ENCODE measurements around the gene LPP. TPM values are rescaled to one million over a fixed set of nuclear protein-coding genes. Genes with fewer than 3 reads are reported as not detected.

Gene LPP
- total and polyA plus RNA-seq, 8 donors: 8.0 to 885 (median 305) TPM

DNA sequence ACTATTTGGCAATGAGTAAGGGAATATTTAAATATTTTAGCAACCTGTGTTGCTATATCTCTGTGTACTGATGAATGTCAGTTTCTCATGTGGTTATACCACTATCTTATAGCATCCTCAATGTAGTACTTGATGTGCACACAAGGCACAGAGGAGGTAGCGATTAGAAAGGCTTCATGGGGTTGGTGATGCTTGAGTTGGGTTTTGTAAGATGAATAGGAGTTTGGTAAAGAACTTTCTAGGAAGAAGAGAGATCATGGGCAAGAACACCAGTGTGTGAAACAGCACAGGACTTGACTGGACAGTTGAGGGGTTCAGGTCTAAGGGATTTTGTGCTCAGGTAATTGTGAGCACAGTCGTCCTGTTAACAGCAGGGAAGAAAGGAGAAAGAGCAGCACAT lies 38.1 kb downstream of the LPP start:
- Histone ChIP-seq H3K27me3 (no peaks in the 10 kb centered on the region), H3K36me3 (peaks cover 0 to 14% (median 5%) of the 10 kb centered on the region in 4 donors), H3K4me3 (no peak overlapping the region), H3K9me3 (no peaks in the 10 kb centered on the region), H3K4me1 (peaks cover 20 to 91% (median 63%) of the 10 kb centered on the region in 4 donors), H3K27ac (peak overlapping the region in 1 of 5 donors; percentile 73)
- no peak for DNase-seq
- no peak for TF ChIP-seq EP300 (IDR thresholded peaks at IDR 0.05)
- TF ChIP-seq, protein P1, sequence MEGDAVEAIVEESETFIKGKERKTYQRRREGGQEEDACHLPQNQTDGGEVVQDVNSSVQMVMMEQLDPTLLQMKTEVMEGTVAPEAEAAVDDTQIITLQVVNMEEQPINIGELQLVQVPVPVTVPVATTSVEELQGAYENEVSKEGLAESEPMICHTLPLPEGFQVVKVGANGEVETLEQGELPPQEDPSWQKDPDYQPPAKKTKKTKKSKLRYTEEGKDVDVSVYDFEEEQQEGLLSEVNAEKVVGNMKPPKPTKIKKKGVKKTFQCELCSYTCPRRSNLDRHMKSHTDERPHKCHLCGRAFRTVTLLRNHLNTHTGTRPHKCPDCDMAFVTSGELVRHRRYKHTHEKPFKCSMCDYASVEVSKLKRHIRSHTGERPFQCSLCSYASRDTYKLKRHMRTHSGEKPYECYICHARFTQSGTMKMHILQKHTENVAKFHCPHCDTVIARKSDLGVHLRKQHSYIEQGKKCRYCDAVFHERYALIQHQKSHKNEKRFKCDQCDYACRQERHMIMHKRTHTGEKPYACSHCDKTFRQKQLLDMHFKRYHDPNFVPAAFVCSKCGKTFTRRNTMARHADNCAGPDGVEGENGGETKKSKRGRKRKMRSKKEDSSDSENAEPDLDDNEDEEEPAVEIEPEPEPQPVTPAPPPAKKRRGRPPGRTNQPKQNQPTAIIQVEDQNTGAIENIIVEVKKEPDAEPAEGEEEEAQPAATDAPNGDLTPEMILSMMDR (IDR thresholded peaks at IDR 0.05): no peak
- TF ChIP-seq POLR2A (IDR thresholded peaks at IDR 0.05): no peak
- TF ChIP-seq POLR2AphosphoS5 (IDR thresholded peaks at IDR 0.05): no peak
- WGBS, 5 donors: 82 to 100% (median 94%) methylated on average over 2 of the region's 2 CpGs
- intact Hi-C loops (cut with DNase I; ENCODE audit: low total_unique reads): no loop called here

DNA sequence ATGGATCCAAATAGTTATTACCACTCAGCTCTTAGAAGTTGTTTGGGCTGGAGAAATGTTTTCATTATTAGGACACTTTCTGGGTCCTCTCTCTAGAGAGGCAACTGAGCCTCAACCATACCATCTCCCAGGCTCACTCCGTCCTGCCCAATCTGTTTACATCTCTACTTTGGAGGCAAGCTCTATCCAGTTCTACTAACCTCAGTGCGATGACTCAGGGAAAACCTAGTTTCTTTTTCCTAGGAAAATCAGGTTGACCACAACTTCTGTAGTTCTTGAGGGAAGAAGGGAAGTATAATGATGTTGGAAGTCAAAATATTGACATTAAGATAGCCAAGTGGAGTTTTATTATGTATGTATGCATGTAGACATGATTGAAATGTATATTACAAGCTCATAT lies 40.4 kb downstream of the LPP start:
- Histone ChIP-seq H3K27ac (peak overlapping the region in 4 of 5 donors; percentile 17 to 64 (median 36)), H3K27me3 (no peaks in the 10 kb centered on the region), H3K9me3 (no peaks in the 10 kb centered on the region), H3K4me1 (peaks cover 26 to 93% (median 65%) of the 10 kb centered on the region in 4 donors), H3K4me3 (no peak overlapping the region), H3K36me3 (peaks cover 0 to 14% (median 5%) of the 10 kb centered on the region in 4 donors)
- intact Hi-C loops (cut with DNase I; ENCODE audit: low total_unique reads): no loop called here
- peak in 1 of 2 donors; percentile 44 for DNase-seq
- 44 to 70% (median 51%) methylated on average over 2 of the region's 2 CpGs for WGBS, 5 donors
- no peak for TF ChIP-seq POLR2A (IDR thresholded peaks at IDR 0.05)
- TF ChIP-seq EP300 (IDR thresholded peaks at IDR 0.05): no peak
- TF ChIP-seq, protein P1 (IDR thresholded peaks at IDR 0.05): no peak
- TF ChIP-seq POLR2AphosphoS5 (IDR thresholded peaks at IDR 0.05): peak in 2 of 3 donors; percentile 38 to 39

DNA sequence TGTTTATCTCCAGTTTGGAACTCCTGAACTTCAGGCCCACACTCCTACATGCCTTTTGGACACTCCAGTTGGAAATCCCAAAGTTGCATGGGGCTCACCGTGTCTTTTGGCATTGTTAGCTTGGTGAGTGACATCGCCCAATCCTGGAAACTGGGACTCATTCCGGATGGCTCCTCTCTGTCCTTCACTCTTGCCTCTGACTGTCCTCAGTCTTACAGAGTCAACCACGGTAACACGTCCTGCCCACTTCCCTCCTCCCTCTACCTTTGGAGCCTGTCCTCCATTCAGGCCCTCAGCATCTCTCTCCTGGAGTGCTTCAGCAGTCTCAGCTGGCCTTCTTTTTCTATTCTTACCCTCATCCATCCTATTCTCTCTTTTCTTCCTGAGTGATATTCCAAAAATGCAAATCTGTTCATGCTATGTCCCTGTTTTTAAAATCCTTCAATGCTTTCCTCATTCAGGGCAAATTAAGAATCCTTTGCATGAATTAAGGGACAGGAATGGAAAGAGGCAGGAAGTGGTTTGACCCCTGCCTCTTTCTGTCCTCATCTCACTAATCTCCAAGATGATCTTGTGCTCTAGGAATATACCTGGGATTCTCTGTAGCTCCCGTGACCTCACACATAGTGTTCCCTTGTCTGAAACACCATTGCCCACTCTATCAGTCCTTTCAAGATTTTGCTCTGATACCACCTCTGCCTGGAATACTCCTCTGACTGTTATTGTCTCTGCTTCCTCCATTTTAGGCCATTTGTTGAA lies 42.5 kb downstream of the LPP start:
- 72 to 96% (median 93%) methylated on average over 6 of the region's 6 CpGs for WGBS, 5 donors
- intact Hi-C loops (cut with DNase I; ENCODE audit: low total_unique reads): no loop called here

DNA sequence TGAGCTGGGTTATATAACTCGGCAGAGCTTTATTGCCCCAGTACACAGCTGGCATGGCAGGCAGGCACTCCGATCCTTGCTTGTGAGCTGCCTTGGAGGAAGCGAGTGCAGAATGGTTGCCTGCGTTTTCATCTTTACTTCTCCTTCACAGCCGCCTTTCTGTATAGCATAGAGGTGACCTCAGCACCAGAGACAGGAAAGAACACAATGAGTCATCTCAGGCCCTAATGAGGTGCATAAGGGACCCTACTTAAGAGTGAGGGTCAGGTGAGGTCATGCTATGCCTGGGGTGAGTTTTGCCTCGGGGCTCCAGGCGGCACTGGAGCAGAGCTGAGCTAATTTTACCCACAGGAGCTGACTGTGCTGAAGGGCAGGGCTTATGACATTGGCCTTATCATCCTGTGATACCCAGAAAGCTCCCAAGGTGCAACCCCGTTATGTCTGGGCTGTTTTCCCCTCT lies 43.5 kb downstream of the LPP start:
- intact Hi-C loops (cut with DNase I; ENCODE audit: low total_unique reads): no loop called here
- Histone ChIP-seq H3K4me1 (peaks cover 26 to 83% (median 50%) of the 10 kb centered on the region in 4 donors), H3K27ac (peak overlapping the region in 4 of 5 donors; percentile 50 to 77 (median 54)), H3K27me3 (no peaks in the 10 kb centered on the region), H3K36me3 (peaks cover 0 to 8% (median 3%) of the 10 kb centered on the region in 4 donors), H3K4me3 (no peak overlapping the region), H3K9me3 (no peaks in the 10 kb centered on the region)
- peak in 1 of 2 donors; percentile 38 for DNase-seq
- no peak for TF ChIP-seq EP300 (IDR thresholded peaks at IDR 0.05)
- TF ChIP-seq POLR2AphosphoS5 (IDR thresholded peaks at IDR 0.05): peak in 1 of 3 donors; percentile 35
- 72 to 85% (median 75%) methylated on average over 8 of the region's 8 CpGs for WGBS, 5 donors

More for the DNA sequence above, 42.5 kb downstream of the LPP start:
- no peak overlapping the region for H3K4me3 ChIP-seq
- H3K4me1 ChIP-seq: peaks cover 26 to 86% (median 51%) of the 10 kb centered on the region in 4 donors
- H3K36me3 ChIP-seq: peaks cover 0 to 14% (median 5%) of the 10 kb centered on the region in 4 donors
- no peaks in the 10 kb centered on the region for H3K9me3 ChIP-seq
- no peaks in the 10 kb centered on the region for H3K27me3 ChIP-seq
- no peak for DNase-seq
- no peak for TF ChIP-seq EP300 (IDR thresholded peaks at IDR 0.05)
- TF ChIP-seq POLR2A (IDR thresholded peaks at IDR 0.05): no peak
- TF ChIP-seq, protein P1 (IDR thresholded peaks at IDR 0.05): no peak
- no peak for TF ChIP-seq POLR2AphosphoS5 (IDR thresholded peaks at IDR 0.05)
- peak overlapping the region in 3 of 5 donors; percentile 51 to 77 (median 58) for H3K27ac ChIP-seq

Measured in stomach (tissue), 9 donors.